Fibroblast of the aortic adventitia (primary cell): ENCODE data around the gene LRRIQ4. TPM values are rescaled to one million over a fixed set of nuclear protein-coding genes. Genes with fewer than 3 reads are reported as not detected.

Experiments used
- DNase-seq: peaks from one replicate; pipeline ENCODE4 v3.0.0-alpha.2; 2010; ENCODE audit warnings: low read depth
- H3K4me3 ChIP-seq: 2 replicates; pipeline ENCODE4 v1.5.1; 2011; ENCODE audit warnings: low read depth, mild to moderate bottlenecking, control low read depth, low read length, moderate library complexity
- CTCF ChIP-seq: IDR thresholded peaks from 2 replicates; pipeline ENCODE4 v1.5.1; 2011; ENCODE audit warnings: mild to moderate bottlenecking, low read length, control low read depth, inconsistent platforms; ENCODE audit not compliant: insufficient read depth
- total RNA-seq: library from RNA; depleted of rRNA; stranded (reverse); fragments of >200 nt; gene quantifications from 2 replicates; pipeline ENCODE4 v1.2.3, GENCODE V29; 2012; ENCODE audit warnings: low replicate concordance

Gene LRRIQ4
- total RNA-seq, 1 donor: 0.09 TPM

DNA sequence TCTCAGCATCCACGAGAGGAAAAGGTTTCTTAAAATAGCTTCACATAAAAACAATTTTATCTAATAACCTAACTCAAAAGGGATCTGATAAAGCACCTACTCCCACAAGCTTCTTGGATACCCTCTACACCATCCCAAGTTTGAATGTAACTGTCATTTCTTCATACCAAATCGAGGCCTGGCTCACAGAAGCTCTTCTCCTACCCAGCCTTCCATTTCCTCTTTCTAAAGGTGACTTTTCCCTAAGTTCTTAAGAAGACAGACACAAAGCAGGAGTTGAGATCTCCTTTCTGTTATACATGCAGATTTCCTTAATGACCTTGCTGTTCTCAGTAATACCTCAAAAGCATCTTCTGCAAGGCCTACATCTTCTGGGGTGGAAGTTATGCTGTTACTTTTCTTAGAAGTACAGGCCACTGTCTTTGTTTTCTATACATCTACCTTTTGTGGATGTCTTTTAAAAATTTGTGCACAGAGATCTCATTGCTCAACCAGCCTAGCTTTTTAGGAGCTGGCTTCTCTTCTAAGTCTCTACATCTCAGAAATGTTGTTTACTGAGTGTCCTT, 3.4 kb upstream of the LRRIQ4 start:
- H3K4me3 ChIP-seq: no peak overlapping the region
- no peak for TF ChIP-seq CTCF
- no peak for DNase-seq

- no peak for TF ChIP-seq CTCF
- peak overlapping the region; percentile 50 for H3K4me3 ChIP-seq
- DNase-seq: peak; percentile 85
Measured at GRCh38 chr3:169811631-169812331, 889 bp upstream of the LRRIQ4 start.

DNA sequence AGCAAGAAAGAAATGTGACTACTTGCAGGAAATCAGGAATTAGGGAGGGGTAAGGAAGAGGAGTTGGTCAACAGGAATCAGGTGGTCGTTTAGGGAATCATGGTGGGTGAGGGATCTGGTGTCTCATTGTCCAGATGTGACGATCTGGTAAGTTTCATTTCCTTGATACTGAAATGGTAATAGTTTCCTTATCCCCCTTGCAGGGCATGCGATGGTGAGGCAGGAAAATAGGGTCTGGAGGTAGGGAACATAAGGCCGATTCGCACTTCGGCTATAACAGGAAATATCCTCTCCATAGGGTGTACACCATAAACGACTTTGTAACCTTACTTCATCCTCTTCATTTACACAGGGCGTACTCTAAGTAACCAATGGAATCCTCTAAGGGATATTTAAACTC, 608 bp downstream of the LRRIQ4 start:
- TF ChIP-seq CTCF: no peak
- no peak for DNase-seq
- H3K4me3 ChIP-seq: no peak overlapping the region

GRCh38 chr3:169813757-169814517, 1.3 kb downstream of the LRRIQ4 start:
- DNase-seq: no peak
- H3K4me3 ChIP-seq: no peak overlapping the region
- no peak for TF ChIP-seq CTCF

GRCh38 chr3:169815590-169816150, 3.0 kb downstream of the LRRIQ4 start:
- no peak for TF ChIP-seq CTCF
- no peak overlapping the region for H3K4me3 ChIP-seq
- DNase-seq: no peak

DNA sequence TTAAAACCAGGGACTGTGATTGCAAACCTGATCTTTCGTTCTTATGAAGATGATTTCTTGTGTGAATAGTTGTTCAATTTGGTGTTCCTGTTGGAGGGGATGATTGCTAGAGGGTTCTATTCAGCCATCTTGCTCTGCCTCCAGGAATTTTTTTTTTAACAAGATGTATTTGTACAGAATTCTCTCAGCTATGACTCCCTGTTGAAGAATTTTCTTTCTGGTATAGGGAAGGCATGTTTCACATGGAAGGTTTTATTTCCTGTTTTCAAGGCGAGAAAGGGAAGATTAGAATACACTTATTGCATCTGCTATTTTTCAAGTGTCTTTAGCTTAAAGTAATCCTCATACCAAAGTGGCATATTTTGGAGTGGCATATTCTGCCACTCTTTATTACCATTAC, 5.6 kb downstream of the LRRIQ4 start:
- no peak for TF ChIP-seq CTCF
- no peak overlapping the region for H3K4me3 ChIP-seq
- peak; percentile 29 for DNase-seq
